NCI-H1436 treated with DMSO at 0.1 percent for 48 hours (cell line): ENCODE measurements around the gene SVIL.
"Not testable (repeated sequence)": the region's sequence is repeated elsewhere in the genome, so short reads cannot be mapped to it uniquely, and the experiment has no call there.

ENCODE experiments used
- DNase-seq: peaks from one replicate; lab custom pipeline; 2025; lab: John Stamatoyannopoulos, UW

SVIL gene

GRCh38 chr10:29515879-29516278 lies 118.9 kb downstream of the SVIL start:
- DNase-seq = not testable (repeated sequence)

- not testable (repeated sequence) for DNase-seq
Measured at GRCh38 chr10:29515104-29515503, 119.7 kb downstream of the SVIL start.

GRCh38 chr10:29514306-29514705 lies 120.5 kb downstream of the SVIL start:
- no peak for DNase-seq

- DNase-seq = no peak
Measured at GRCh38 chr10:29512425-29512974, 122.3 kb downstream of the SVIL start.

GRCh38 chr10:29511806-29512205 lies 123.0 kb downstream of the SVIL start:
- not testable (repeated sequence) for DNase-seq

GRCh38 chr10:29510483-29511157 lies 124.2 kb downstream of the SVIL start:
- DNase-seq = not testable (repeated sequence)

GRCh38 chr10:29508554-29509244 lies 126.1 kb downstream of the SVIL start:
- no peak for DNase-seq

- DNase-seq = not testable (repeated sequence)
Measured at GRCh38 chr10:29507750-29508149, 127.0 kb downstream of the SVIL start.

GRCh38 chr10:29506324-29506921 lies 128.3 kb downstream of the SVIL start:
- DNase-seq = not testable (repeated sequence)

- no peak for DNase-seq
Measured at GRCh38 chr10:29502351-29502750, 132.4 kb downstream of the SVIL start.

- DNase-seq = no peak
Measured at GRCh38 chr10:29501692-29502091, 133.1 kb downstream of the SVIL start.

GRCh38 chr10:29499993-29500537 lies 134.7 kb downstream of the SVIL start:
- no peak for DNase-seq

- no peak for DNase-seq
Measured at GRCh38 chr10:29496341-29497162, 138.2 kb downstream of the SVIL start.

GRCh38 chr10:29495366-29495765 lies 139.4 kb downstream of the SVIL start:
- DNase-seq = no peak

GRCh38 chr10:29493697-29494096 lies 141.1 kb downstream of the SVIL start:
- DNase-seq = no peak

GRCh38 chr10:29492774-29493173 lies 142.0 kb downstream of the SVIL start:
- DNase-seq = no peak

GRCh38 chr10:29491918-29492317 lies 142.9 kb downstream of the SVIL start:
- DNase-seq = no peak

- not testable (repeated sequence) for DNase-seq
Measured at GRCh38 chr10:29490781-29491280, 143.9 kb downstream of the SVIL start.

- DNase-seq = not testable (repeated sequence)
Measured at GRCh38 chr10:29488471-29488870, 146.3 kb downstream of the SVIL start.

- DNase-seq = not testable (repeated sequence)
Measured at GRCh38 chr10:29487884-29488266, 146.9 kb downstream of the SVIL start.
